ENCODE results near the gene ZNF709.

GRCh38 chr19:12527034-12527836 lies 42.6 kb upstream of the ZNF709 start:
- no peak for TF ChIP-seq CTCF (IDR thresholded peaks at IDR 0.05; ENCODE audit: low read depth, low read length)
- TF ChIP-seq EZH2phosphoT487 (IDR thresholded peaks at IDR 0.05; ENCODE audit: low read depth): no peak
